B cell (primary cell): ENCODE measurements around the gene KRTAP10-2.

Experiments used
- EZH2 ChIP-seq: IDR thresholded peaks from 2 replicates; pipeline ENCODE4 v1.6.1; 2012; ENCODE audit warnings: borderline replicate concordance, low read depth, mild to moderate bottlenecking, moderate library complexity, low read length; ENCODE audit not compliant: insufficient read depth, poor library complexity, severe bottlenecking
- TF ChIP-seq, protein P1 (sequence below): fragments of 200-600 bp; IDR thresholded peaks from one replicate; pipeline ENCODE4 v1.8.0; 2022; ENCODE audit warnings: antibody characterized with exemption, mild to moderate bottlenecking

GRCh38 chr21:44508711-44509445, 42.4 kb downstream of the KRTAP10-2 start:
- no peak for TF ChIP-seq EZH2
- TF ChIP-seq, protein P1, sequence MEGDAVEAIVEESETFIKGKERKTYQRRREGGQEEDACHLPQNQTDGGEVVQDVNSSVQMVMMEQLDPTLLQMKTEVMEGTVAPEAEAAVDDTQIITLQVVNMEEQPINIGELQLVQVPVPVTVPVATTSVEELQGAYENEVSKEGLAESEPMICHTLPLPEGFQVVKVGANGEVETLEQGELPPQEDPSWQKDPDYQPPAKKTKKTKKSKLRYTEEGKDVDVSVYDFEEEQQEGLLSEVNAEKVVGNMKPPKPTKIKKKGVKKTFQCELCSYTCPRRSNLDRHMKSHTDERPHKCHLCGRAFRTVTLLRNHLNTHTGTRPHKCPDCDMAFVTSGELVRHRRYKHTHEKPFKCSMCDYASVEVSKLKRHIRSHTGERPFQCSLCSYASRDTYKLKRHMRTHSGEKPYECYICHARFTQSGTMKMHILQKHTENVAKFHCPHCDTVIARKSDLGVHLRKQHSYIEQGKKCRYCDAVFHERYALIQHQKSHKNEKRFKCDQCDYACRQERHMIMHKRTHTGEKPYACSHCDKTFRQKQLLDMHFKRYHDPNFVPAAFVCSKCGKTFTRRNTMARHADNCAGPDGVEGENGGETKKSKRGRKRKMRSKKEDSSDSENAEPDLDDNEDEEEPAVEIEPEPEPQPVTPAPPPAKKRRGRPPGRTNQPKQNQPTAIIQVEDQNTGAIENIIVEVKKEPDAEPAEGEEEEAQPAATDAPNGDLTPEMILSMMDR = no peak
